Adrenal gland (tissue), 19 donors: ENCODE results near the gene ANKRD27. TPM values are rescaled to one million over a fixed set of nuclear protein-coding genes. Genes with fewer than 3 reads are reported as not detected.
A peak's percentile ranks its signal among the peaks of the same experiment; 100 is the strongest.

Experiments used
- DNase-seq, 7 donors: peaks; one replicate each; pipeline ENCODE4 v3.0.0-alpha.2; 2019 to 2020
- H3K27ac ChIP-seq, 5 donors: fragments of 200-600 bp; sonication (generic) in 4 of 5; 1 replicate in 3 of 5; 2 replicates in 2 of 5; pipeline versions ENCODE4 v1.5.1 to v1.8.0; 2016 to 2020; ENCODE audit warnings: mild to moderate bottlenecking in 1 of 5
- H3K27me3 ChIP-seq: fragments of 200-600 bp; 2 replicates; pipeline ENCODE4 v1.8.0; 2021
- H3K36me3 ChIP-seq, 2 donors: fragments of 200-600 bp; replicated peaks in 1 of 2; 1 replicate in 1 of 2; 2 replicates in 1 of 2; pipeline versions ENCODE4 v1.5.1 to v1.8.0; 2018 to 2022
- H3K4me1 ChIP-seq, 2 donors: fragments of 200-600 bp; replicated peaks in 1 of 2; 1 replicate in 1 of 2; 2 replicates in 1 of 2; pipeline versions ENCODE4 v1.5.1 to v1.8.0; 2018 to 2021
- H3K4me3 ChIP-seq, 4 donors: fragments of 200-600 bp; sonication (generic) in 3 of 4; one replicate each; pipeline ENCODE4 v1.5.1; 2016 to 2018
- H3K9me3 ChIP-seq, 3 donors: fragments of 200-600 bp; sonication (generic) in 1 of 3; replicated peaks in 1 of 3; 1 replicate in 2 of 3; 2 replicates in 1 of 3; pipeline versions ENCODE4 v1.5.1 to v1.8.0; 2016 to 2021
- POLR2A ChIP-seq, 2 donors: fragments of 450-650 bp; IDR thresholded peaks; one replicate each; pipeline ENCODE4 v1.6.1; 2017; ENCODE audit warnings: antibody characterized with exemption in 2 of 2, mild to moderate bottlenecking in 2 of 2, moderate library complexity in 1 of 2
- whole genome bisulfite sequencing, 4 donors: extraction: QIAGEN DNeasy Blood & Tissue Kit in 2 of 4; methylation state at CpG; one replicate each; pipeline versions ENCODE4 v1.1.5 to v1.1.7; 2013 to 2017; 5-methylcytosine and 5-hydroxymethylcytosine counted together
- intact Hi-C, 2 donors: fragments of 100-400 bp; cut with DNase I; formaldehyde crosslinking; loops; one replicate each; pipeline versions ENCODE4 v1.14.1 to v1.15.0; 2022 to 2023
- long read RNA-seq, 10 donors: library from polyadenylated mRNA in 3 of 10; unstranded in 2 of 10; stranded (forward) in 1 of 10; transcript quantifications; one replicate each; pipeline ENCODE4 v2.0.0 and lab custom pipeline, GENCODE V29; 2021 to 2026
- polyA plus RNA-seq, 3 donors: library from polyadenylated mRNA; stranded (reverse); fragments of 200-250 nt in 2 of 3; fragments of 350-450 nt in 1 of 3; fragmentation: Illumina TruSeq in 1 of 3; extraction: RNeasy Lipid Tissue Mini Kit (QIAGEN cat#74804) in 1 of 3; gene quantifications; one replicate each; pipeline ENCODE4 v1.2.3, GENCODE V29; 2013 to 2014
- total RNA-seq, 9 donors: library from RNA; depleted of rRNA in 4 of 9; stranded (reverse); fragments of >200 nt in 4 of 9; fragments of 120-200 nt in 1 of 9; fragmentation: NEBNext Ultra II Directional in 1 of 9; extraction: Animal tissue kit (Norgen Biotek cat#: 25700) in 1 of 9; gene quantifications; one replicate each; pipeline versions ENCODE4 v1.1.0 to v1.2.4, GENCODE V29; 2013 to 2023
- TF ChIP-seq, protein P1 (sequence below), 6 experiments: fragments of 450-650 bp in 4 of 6; fragments of 200-600 bp in 2 of 6; sonication (generic) in 1 of 6; IDR thresholded peaks; 1 replicate in 5 of 6; 2 replicates in 1 of 6; pipeline versions ENCODE4 v1.5.1 to v1.8.0; 2016 to 2021; ENCODE audit warnings: antibody characterized with exemption in 6 of 6, mild to moderate bottlenecking in 2 of 6, moderate library complexity in 1 of 6
- donor health status: healthy with polysubstance abuse.
- donor health status: Bipolar disorder and iron deficiency.
- donor health status: DM: yes; HTN: yes; CAD: no.
- donor health status: DM: no; HTN: no; CAD: no.
- donor health status: DM: no; HTN: no; CAD: no.
- donor health status: DM: yes; HTN: yes; CAD: no.

ANKRD27 gene
- total RNA-seq = 10 to 100 TPM; 13.2 to 25.3 (median 20.1) TPM
- 10 to 100 TPM in 2 of 3 donors, 1 to 10 TPM in 1; 7.2 to 15.7 (median 10.1) TPM for polyA plus RNA-seq
- long read RNA-seq, donor 1, full-length matches to known transcripts = 2 of 10 reads
- long read RNA-seq, donor 1, partial matches to known transcripts = 8 of 10 reads
- long read RNA-seq, donor 1, other reads (novel, unspliced or antisense) = 0 of 10 reads
- long read RNA-seq, donor 2, full-length matches to known transcripts = 1 of 1 reads
- long read RNA-seq, donor 2, partial matches to known transcripts = 0 of 1 reads
- long read RNA-seq, donor 2, other reads (novel, unspliced or antisense) = 0 of 1 reads
- long read RNA-seq, donor 3, full-length matches to known transcripts = 1 of 7 reads
- long read RNA-seq, donor 3, partial matches to known transcripts = 0 of 7 reads
- long read RNA-seq, donor 3, other reads (novel, unspliced or antisense) = 6 of 7 reads
- long read RNA-seq, donor 4, full-length matches to known transcripts = 1 of 2 reads
- long read RNA-seq, donor 4, partial matches to known transcripts = 0 of 2 reads
- long read RNA-seq, donor 4, other reads (novel, unspliced or antisense) = 1 of 2 reads
- long read RNA-seq, donor 5, full-length matches to known transcripts = 38 of 69 reads
- long read RNA-seq, donor 5, partial matches to known transcripts = 5 of 69 reads
- long read RNA-seq, donor 5, other reads (novel, unspliced or antisense) = 26 of 69 reads
- long read RNA-seq, donor 6, full-length matches to known transcripts = 1 of 1 reads
- long read RNA-seq, donor 6, partial matches to known transcripts = 0 of 1 reads
- long read RNA-seq, donor 6, other reads (novel, unspliced or antisense) = 0 of 1 reads
- long read RNA-seq, donor 7 = 0 reads
- long read RNA-seq, donor 8 = 0 reads
- long read RNA-seq, donor 9, partial matches to known transcripts = 0 of 1 reads
- long read RNA-seq, donor 9, other reads (novel, unspliced or antisense) = 0 of 1 reads
- long read RNA-seq, donor 10 = 0 reads

GRCh38 chr19:32674931-32675719, at the start of gene ANKRD27:
Gene ANKRD27, minus strand, starts transcription at chr19:32675180. Its CDS starts 16,165 bp downstream, at chr19:32659015.
- H3K36me3 ChIP-seq = no peaks in the 10 kb centered on the region
- DNase-seq = peak; percentile 98 to 99 (median 99)
- peaks cover 6% of the 10 kb centered on the region for H3K27me3 ChIP-seq
- TF ChIP-seq, protein P1, sequence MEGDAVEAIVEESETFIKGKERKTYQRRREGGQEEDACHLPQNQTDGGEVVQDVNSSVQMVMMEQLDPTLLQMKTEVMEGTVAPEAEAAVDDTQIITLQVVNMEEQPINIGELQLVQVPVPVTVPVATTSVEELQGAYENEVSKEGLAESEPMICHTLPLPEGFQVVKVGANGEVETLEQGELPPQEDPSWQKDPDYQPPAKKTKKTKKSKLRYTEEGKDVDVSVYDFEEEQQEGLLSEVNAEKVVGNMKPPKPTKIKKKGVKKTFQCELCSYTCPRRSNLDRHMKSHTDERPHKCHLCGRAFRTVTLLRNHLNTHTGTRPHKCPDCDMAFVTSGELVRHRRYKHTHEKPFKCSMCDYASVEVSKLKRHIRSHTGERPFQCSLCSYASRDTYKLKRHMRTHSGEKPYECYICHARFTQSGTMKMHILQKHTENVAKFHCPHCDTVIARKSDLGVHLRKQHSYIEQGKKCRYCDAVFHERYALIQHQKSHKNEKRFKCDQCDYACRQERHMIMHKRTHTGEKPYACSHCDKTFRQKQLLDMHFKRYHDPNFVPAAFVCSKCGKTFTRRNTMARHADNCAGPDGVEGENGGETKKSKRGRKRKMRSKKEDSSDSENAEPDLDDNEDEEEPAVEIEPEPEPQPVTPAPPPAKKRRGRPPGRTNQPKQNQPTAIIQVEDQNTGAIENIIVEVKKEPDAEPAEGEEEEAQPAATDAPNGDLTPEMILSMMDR (IDR thresholded peaks at IDR 0.05) = no peak
- TF ChIP-seq POLR2A (IDR thresholded peaks at IDR 0.05) = peak; percentile 25 to 44
- peak within 1 kb of the TSS in 4 of 5 donors; percentile 61 to 92 (median 76) for H3K27ac ChIP-seq
- peak within 1 kb of the TSS; percentile 54 to 98 (median 86) for H3K4me3 ChIP-seq
- 0 to 1% (median 0%) methylated on average over 17 to 75 of the region's 75 CpGs for WGBS, 4 donors
- intact Hi-C loops = no loop called here
- no peaks in the 10 kb centered on the region for H3K9me3 ChIP-seq
- H3K4me1 ChIP-seq = peaks cover 11 to 26% of the 10 kb centered on the region in 2 donors

GRCh38 chr19:32720936-32721250, 45.9 kb upstream of the ANKRD27 start:
- no peaks in the 10 kb centered on the region for H3K36me3 ChIP-seq
- no peak overlapping the region for H3K4me3 ChIP-seq
- intact Hi-C loops = no loop called here
- WGBS, 4 donors = 96 to 97% (median 97%) methylated on average over 8 to 22 of the region's 22 CpGs
- TF ChIP-seq, protein P1 (IDR thresholded peaks at IDR 0.05) = no peak
- no peak for TF ChIP-seq POLR2A (IDR thresholded peaks at IDR 0.05)
- H3K4me1 ChIP-seq = peaks cover 0 to 8% of the 10 kb centered on the region in 2 donors
- no peaks in the 10 kb centered on the region for H3K9me3 ChIP-seq
- DNase-seq = no peak
- H3K27me3 ChIP-seq = no peaks in the 10 kb centered on the region
- H3K27ac ChIP-seq = no peak overlapping the region

DNA sequence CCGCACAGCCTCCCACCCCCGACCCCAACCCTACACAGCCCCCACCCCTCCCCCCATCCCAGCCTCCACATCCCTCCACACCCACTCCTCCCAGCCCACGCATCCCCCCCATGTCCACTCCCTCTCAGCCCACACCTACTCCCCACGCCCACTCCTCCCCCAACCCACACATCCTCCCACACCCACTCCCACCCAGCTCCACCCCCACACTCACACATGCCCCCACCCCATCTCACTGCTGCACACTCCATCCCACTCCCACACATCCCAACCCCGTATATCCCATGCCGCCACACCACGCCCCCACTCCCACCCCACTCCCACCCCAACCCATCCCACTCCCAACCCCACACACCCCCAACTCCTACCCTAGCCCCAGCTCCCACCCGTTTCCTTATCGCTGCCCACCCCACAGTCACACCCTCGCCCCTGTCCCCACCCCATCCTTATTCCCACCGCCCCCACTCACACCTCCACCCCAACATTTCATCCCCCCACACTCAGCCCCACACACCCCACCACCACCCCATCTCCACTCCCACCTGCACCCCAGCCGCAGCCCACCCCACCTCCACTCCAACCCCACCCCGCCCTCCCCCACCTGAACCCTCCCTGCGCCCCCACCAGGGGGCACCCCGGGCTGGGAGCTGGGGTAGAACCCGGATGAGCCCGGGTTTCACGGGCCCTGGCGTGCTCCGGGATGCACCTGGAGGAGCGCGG, 45.4 kb upstream of the ANKRD27 start:
- Histone ChIP-seq H3K27ac (no peak overlapping the region), H3K36me3 (no peaks in the 10 kb centered on the region), H3K27me3 (no peaks in the 10 kb centered on the region), H3K4me3 (no peak overlapping the region), H3K4me1 (peaks cover 0 to 8% of the 10 kb centered on the region in 2 donors), H3K9me3 (no peaks in the 10 kb centered on the region)
- TF ChIP-seq, protein P1 (IDR thresholded peaks at IDR 0.05) = no peak
- no peak for TF ChIP-seq POLR2A (IDR thresholded peaks at IDR 0.05)
- intact Hi-C loops = no loop called here
- whole genome bisulfite sequencing, 4 donors = 89 to 100% (median 96%) methylated on average over 5 to 22 of the region's 22 CpGs
- DNase-seq = no peak
